SK-N-MC (cell line): Measurements from ENCODE around the gene WRNIP1.

Source experiments
- EZH2 ChIP-seq: fragments of 200-600 bp; sonication (generic); IDR thresholded peaks from one replicate; pipeline ENCODE4 v1.6.1; 2017; ENCODE audit warnings: antibody characterized with exemption
- FOXP2 ChIP-seq: optimal IDR thresholded peaks from 2 replicates; pipeline ENCODE3; 2011; ENCODE audit warnings: mild to moderate bottlenecking, moderate library complexity; ENCODE audit not compliant: insufficient read depth; ENCODE audit errors: extremely low read length, control extremely low read depth
- POLR2AphosphoS5 ChIP-seq: IDR thresholded peaks from 2 replicates; pipeline ENCODE4 v1.6.1; 2012; ENCODE audit warnings: mild to moderate bottlenecking, low read depth, low read length, borderline replicate concordance

GRCh38 chr6:2765166-2765895 lies at the start of gene WRNIP1:
- TF ChIP-seq POLR2AphosphoS5, result peak; percentile 12; the same call in 1 of the 2 replicates
- TF ChIP-seq EZH2, result no peak
- no peak for TF ChIP-seq FOXP2
